GM18858 (cell line): ENCODE results near the gene TDRD1.
A peak's percentile ranks its signal among the peaks of the same experiment; 100 is the strongest.

ENCODE experiments used
- ATAC-seq: cut with Tn5 transposase; IDR thresholded peaks from one replicate; pipeline ENCODE4 v1.9.1; 2021; ENCODE audit not compliant: unreplicated experiment

Gene TDRD1

GRCh38 chr10:114173921-114174694, 5.0 kb upstream of the TDRD1 start, which contains the start of gene CCDC186:
Gene CCDC186, minus strand, starts transcription at chr10:114174203. Its CDS starts 10,935 bp downstream, at chr10:114163268.
- ATAC-seq = peak; percentile 97

GRCh38 chr10:114174695-114175188, 4.4 kb upstream of the TDRD1 start:
- ATAC-seq = peak; percentile 10

GRCh38 chr10:114175667-114176066, 3.5 kb upstream of the TDRD1 start:
- no peak for ATAC-seq

GRCh38 chr10:114176511-114176910, 2.6 kb upstream of the TDRD1 start:
- ATAC-seq = no peak

GRCh38 chr10:114179747-114180146, 594 bp downstream of the TDRD1 start:
- no peak for ATAC-seq

GRCh38 chr10:114180937-114181336, 1.8 kb downstream of the TDRD1 start:
- no peak for ATAC-seq

GRCh38 chr10:114181971-114182370, 2.8 kb downstream of the TDRD1 start:
- ATAC-seq = no peak

GRCh38 chr10:114183563-114183962, 4.4 kb downstream of the TDRD1 start:
- ATAC-seq = no peak

- no peak for ATAC-seq
Observed at GRCh38 chr10:114184276-114184675, 5.1 kb downstream of the TDRD1 start.

GRCh38 chr10:114188001-114188400, 8.8 kb downstream of the TDRD1 start:
- ATAC-seq = no peak

- ATAC-seq = no peak
Observed at GRCh38 chr10:114188900-114189299, 9.7 kb downstream of the TDRD1 start.

- no peak for ATAC-seq
Observed at GRCh38 chr10:114189700-114190099, 10.5 kb downstream of the TDRD1 start.

GRCh38 chr10:114195079-114195478, 15.9 kb downstream of the TDRD1 start:
- peak; percentile 96 for ATAC-seq

- no peak for ATAC-seq
Observed at GRCh38 chr10:114199239-114199638, 20.1 kb downstream of the TDRD1 start.

GRCh38 chr10:114202812-114203211, 23.7 kb downstream of the TDRD1 start:
- ATAC-seq = no peak

- ATAC-seq = no peak
Observed at GRCh38 chr10:114206902-114207301, 27.7 kb downstream of the TDRD1 start.

- no peak for ATAC-seq
Observed at GRCh38 chr10:114207349-114207748, 28.2 kb downstream of the TDRD1 start.

GRCh38 chr10:114208351-114208750, 29.2 kb downstream of the TDRD1 start:
- ATAC-seq = no peak

GRCh38 chr10:114212153-114212552, 33.0 kb downstream of the TDRD1 start:
- no peak for ATAC-seq

- no peak for ATAC-seq
Observed at GRCh38 chr10:114215033-114215432, 35.9 kb downstream of the TDRD1 start.

- ATAC-seq = no peak
Observed at GRCh38 chr10:114220281-114220680, 41.1 kb downstream of the TDRD1 start.

GRCh38 chr10:114221235-114221634, 42.1 kb downstream of the TDRD1 start:
- no peak for ATAC-seq

- ATAC-seq = no peak
Observed at GRCh38 chr10:114223066-114223465, 43.9 kb downstream of the TDRD1 start.
